Lung (tissue), 12 donors: Measurements from ENCODE around the gene STK33. TPM values are rescaled to one million over a fixed set of nuclear protein-coding genes. Genes with fewer than 3 reads are reported as not detected.

Source experiments
- ATAC-seq: fragments of 200-7000 bp; cut with Tn5 transposase; one replicate; pipeline ENCODE4 v1.9.1; 2020; ENCODE audit warnings: moderate number of reproducible peaks; ENCODE audit not compliant: insufficient read depth, low FRiP score
- DNase-seq, 3 donors: peaks; one replicate each; pipeline ENCODE4 v3.0.0-alpha.2; 2013 to 2017
- H3K27ac ChIP-seq, 2 donors: one replicate each; pipeline ENCODE4 v1.5.1; 2013; ENCODE audit warnings: mild to moderate bottlenecking in 2 of 2, moderate library complexity in 2 of 2, control low read depth in 1 of 2, inconsistent platforms in 1 of 2, low read depth in 1 of 2, low read length in 1 of 2
- H3K27me3 ChIP-seq, 3 donors: one replicate each; pipeline ENCODE4 v1.5.1; 2013; ENCODE audit warnings: low read length in 2 of 3; ENCODE audit not compliant: control insufficient read depth in 3 of 3, insufficient read depth in 3 of 3
- H3K36me3 ChIP-seq, 4 donors: one replicate each; pipeline ENCODE4 v1.5.1; 2013; ENCODE audit warnings: low read length in 4 of 4, mild to moderate bottlenecking in 1 of 4, moderate library complexity in 1 of 4; ENCODE audit not compliant: control insufficient read depth in 4 of 4, insufficient read depth in 4 of 4
- H3K4me1 ChIP-seq, 5 donors: one replicate each; pipeline ENCODE4 v1.5.1; 2013; ENCODE audit warnings: low read length in 5 of 5, mild to moderate bottlenecking in 2 of 5, moderate library complexity in 1 of 5; ENCODE audit not compliant: control insufficient read depth in 5 of 5, insufficient read depth in 5 of 5
- H3K4me3 ChIP-seq: one replicate; pipeline ENCODE4 v1.5.1; 2013; ENCODE audit warnings: mild to moderate bottlenecking, control low read depth, moderate library complexity
- H3K9ac ChIP-seq, 2 donors: one replicate each; pipeline ENCODE4 v1.5.1; 2013; ENCODE audit warnings: low read length in 2 of 2, control low read depth in 1 of 2; ENCODE audit not compliant: insufficient read depth in 1 of 2
- H3K9me3 ChIP-seq, 4 donors: one replicate each; pipeline ENCODE4 v1.5.1; 2013; ENCODE audit warnings: low read length in 3 of 4, mild to moderate bottlenecking in 1 of 4, moderate library complexity in 1 of 4; ENCODE audit not compliant: control insufficient read depth in 4 of 4, insufficient read depth in 3 of 4
- WGBS, 2 donors: extraction: QIAGEN DNeasy Blood & Tissue Kit; methylation state at CpG; one replicate each; pipeline ENCODE4 v1.1.7; 2013; 5-methylcytosine and 5-hydroxymethylcytosine counted together
- polyA plus RNA-seq, 2 donors: library from polyadenylated mRNA; stranded (reverse); fragments of 200-250 nt; gene quantifications; one replicate each; pipeline ENCODE4 v1.2.1, GENCODE V29; 2013
- total RNA-seq, 2 donors: library from RNA; depleted of rRNA in 1 of 2; stranded (reverse); fragments of >200 nt in 1 of 2; gene quantifications; one replicate each; pipeline ENCODE4 v1.2.1, GENCODE V29; 2014 to 2021
- TF ChIP-seq, protein P1 (sequence below): IDR thresholded peaks from 2 replicates; pipeline ENCODE4 v1.5.1; 2012; ENCODE audit warnings: mild to moderate bottlenecking; ENCODE audit errors: control extremely low read depth, extremely low read depth
- donor health status: control.
- donor health status: control.
- donor health status: Bipolar disorder and iron deficiency.
- donor health status: healthy.
- donor health status: DM: yes; HTN: yes; CAD: no.

The STK33 gene
- total and polyA plus RNA-seq, 4 donors, result 9.5 to 36.5 (median 20.4) TPM

DNA sequence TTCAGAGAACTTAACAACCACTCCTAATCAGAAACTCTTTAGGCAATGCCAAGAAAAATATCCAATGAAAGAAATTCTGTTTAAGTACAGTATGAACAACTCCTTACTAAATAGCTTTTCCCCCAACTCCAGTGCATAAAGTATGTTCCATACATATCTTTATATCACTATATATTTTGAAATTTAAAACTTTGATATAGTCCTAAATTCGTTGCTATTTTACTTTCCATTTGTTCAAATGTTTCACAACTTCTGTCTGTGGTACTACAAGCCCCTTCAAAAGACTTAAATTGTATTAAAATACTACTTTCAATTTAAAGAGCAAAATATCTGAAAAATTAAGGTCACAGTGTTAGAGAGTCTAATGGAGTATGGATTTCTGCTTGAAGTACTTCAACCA, 52.6 kb downstream of the STK33 start:
- DNase-seq (no peak), ATAC-seq (no peak)
- WGBS, 2 donors, result 32 to 48% methylated on average over 1 of the region's 1 CpG
- H3K4me1 ChIP-seq, result no peaks in the 10 kb centered on the region
- no peak overlapping the region for H3K4me3 ChIP-seq
- H3K9me3 ChIP-seq, result no peaks in the 10 kb centered on the region
- TF ChIP-seq, protein P1, sequence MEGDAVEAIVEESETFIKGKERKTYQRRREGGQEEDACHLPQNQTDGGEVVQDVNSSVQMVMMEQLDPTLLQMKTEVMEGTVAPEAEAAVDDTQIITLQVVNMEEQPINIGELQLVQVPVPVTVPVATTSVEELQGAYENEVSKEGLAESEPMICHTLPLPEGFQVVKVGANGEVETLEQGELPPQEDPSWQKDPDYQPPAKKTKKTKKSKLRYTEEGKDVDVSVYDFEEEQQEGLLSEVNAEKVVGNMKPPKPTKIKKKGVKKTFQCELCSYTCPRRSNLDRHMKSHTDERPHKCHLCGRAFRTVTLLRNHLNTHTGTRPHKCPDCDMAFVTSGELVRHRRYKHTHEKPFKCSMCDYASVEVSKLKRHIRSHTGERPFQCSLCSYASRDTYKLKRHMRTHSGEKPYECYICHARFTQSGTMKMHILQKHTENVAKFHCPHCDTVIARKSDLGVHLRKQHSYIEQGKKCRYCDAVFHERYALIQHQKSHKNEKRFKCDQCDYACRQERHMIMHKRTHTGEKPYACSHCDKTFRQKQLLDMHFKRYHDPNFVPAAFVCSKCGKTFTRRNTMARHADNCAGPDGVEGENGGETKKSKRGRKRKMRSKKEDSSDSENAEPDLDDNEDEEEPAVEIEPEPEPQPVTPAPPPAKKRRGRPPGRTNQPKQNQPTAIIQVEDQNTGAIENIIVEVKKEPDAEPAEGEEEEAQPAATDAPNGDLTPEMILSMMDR, result no peak
- H3K36me3 ChIP-seq, result no peaks in the 10 kb centered on the region
- peaks cover 0 to 4% (median 0%) of the 10 kb centered on the region in 3 donors for H3K27me3 ChIP-seq
- no peak overlapping the region for H3K27ac ChIP-seq
- no peak overlapping the region for H3K9ac ChIP-seq

DNA sequence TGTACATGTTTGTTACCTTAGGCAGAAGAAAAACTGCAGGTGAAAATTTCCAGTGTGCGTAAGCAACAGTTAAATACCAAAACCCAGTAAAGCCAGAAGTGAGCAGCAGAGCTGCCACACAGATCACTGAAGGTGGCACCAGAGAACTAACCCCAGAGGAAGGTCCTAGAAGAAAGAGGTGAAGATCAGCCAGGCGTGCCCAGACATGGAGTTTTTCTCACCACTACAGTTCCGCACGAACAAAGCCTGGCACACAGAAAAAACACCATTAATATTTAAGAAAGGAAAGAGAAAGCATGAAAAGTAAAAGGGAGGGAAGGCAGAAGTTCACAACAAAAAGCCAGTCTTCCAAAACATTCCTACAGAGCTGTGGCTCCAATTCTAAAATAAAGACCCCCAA, 60.7 kb downstream of the STK33 start:
- Histone ChIP-seq H3K36me3 (no peaks in the 10 kb centered on the region), H3K9ac (no peak overlapping the region), H3K27me3 (no peaks in the 10 kb centered on the region), H3K9me3 (no peaks in the 10 kb centered on the region), H3K27ac (no peak overlapping the region), H3K4me3 (no peak overlapping the region), H3K4me1 (no peaks in the 10 kb centered on the region)
- DNase-seq, result no peak
- 91 to 92% methylated on average over 4 of the region's 4 CpGs for WGBS, 2 donors
- TF ChIP-seq, protein P1, result no peak
- ATAC-seq, result no peak

DNA sequence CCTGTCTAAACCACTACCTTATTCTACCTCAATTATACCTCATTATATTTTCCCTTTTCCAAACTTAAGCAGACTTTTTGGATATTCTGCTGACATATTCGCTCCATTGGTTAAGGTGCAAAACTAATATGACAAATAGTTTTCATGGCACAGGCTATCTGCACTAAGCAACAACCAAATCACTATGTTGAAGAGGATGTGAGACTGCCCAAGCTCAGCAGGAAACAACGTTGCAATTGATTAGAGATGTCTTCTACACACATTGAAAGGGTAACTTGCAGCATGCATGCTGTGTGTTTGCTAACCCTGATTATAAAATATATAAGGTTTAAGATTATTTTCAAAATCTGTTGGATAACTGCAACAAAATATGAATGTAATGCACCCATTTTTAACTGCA, 61.6 kb downstream of the STK33 start:
- no peaks in the 10 kb centered on the region for H3K9me3 ChIP-seq
- no peaks in the 10 kb centered on the region for H3K36me3 ChIP-seq
- TF ChIP-seq, protein P1, result no peak
- no peak overlapping the region for H3K27ac ChIP-seq
- H3K9ac ChIP-seq, result no peak overlapping the region
- 69 to 70% methylated on average over 2 of the region's 2 CpGs for WGBS, 2 donors
- no peak overlapping the region for H3K4me3 ChIP-seq
- no peak for DNase-seq
- no peaks in the 10 kb centered on the region for H3K4me1 ChIP-seq
- no peaks in the 10 kb centered on the region for H3K27me3 ChIP-seq
- no peak for ATAC-seq

DNA sequence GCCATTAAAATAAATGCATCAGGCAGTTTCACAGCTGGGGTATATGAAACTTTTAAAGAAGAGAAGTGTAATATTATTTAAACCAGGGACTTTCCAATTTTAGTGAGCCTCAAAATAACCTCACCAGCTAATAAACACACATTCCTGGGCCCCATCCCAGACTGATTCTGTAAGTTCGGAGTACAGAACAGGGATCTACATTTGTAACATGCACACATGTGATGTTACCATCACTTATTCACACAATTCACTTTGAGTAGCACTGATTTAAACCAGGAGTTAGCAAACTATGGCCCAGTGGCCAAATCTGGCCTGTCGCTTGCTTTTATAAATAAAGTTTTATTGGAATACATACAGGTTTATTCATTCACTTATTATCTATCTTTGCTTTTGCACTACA, 62.0 kb downstream of the STK33 start:
- TF ChIP-seq, protein P1, result no peak
- 95% methylated on average over 2 of the region's 2 CpGs for WGBS, 2 donors
- Histone ChIP-seq H3K36me3 (no peaks in the 10 kb centered on the region), H3K9me3 (no peaks in the 10 kb centered on the region), H3K4me3 (no peak overlapping the region), H3K27ac (no peak overlapping the region), H3K4me1 (no peaks in the 10 kb centered on the region), H3K27me3 (no peaks in the 10 kb centered on the region), H3K9ac (no peak overlapping the region)
- DNase-seq (peak in 1 of 3 donors; percentile 3), ATAC-seq (no peak)
